GM12878 (cell line): Measurements from ENCODE around the gene IPP. TPM values are rescaled to one million over a fixed set of nuclear protein-coding genes. Genes with fewer than 3 reads are reported as not detected.
"Not testable (repeated sequence)": the region's sequence is repeated elsewhere in the genome, so short reads cannot be mapped to it uniquely, and the experiment has no call there.

Experiments
- ATAC-seq: fragments of 200-7000 bp; cut with Tn5 transposase; 3 replicates; pipeline ENCODE4 v1.9.1; 2020; ENCODE audit warnings: mild to moderate bottlenecking, moderate library complexity
- BruUV-seq: library from RNA; stranded (reverse); fragments of 400-500 nt; replicated peaks from 2 replicates; lab custom pipeline; 2021; lab: Mats Ljungman, UMichigan
- CTCF ChIA-PET: fragments of 300-600 bp; sonication (Branson Sonifier 250); formaldehyde crosslinking; extraction: SDS; loops from one replicate; lab custom pipeline; 2021; ENCODE audit warnings: inconsistent platforms; lab: Yijun Ruan, JAX
- POLR2A ChIA-PET: fragments of 350-600 bp; formaldehyde crosslinking; extraction: SDS; loops from one replicate; lab custom pipeline; 2021; ENCODE audit warnings: inconsistent platforms; lab: Charles Lee
- RAD21 ChIA-PET: fragments of 300-600 bp; sonication (Branson Sonifier 250); formaldehyde crosslinking; loops from one replicate; lab custom pipeline; 2023; ENCODE audit warnings: antibody characterized with exemption; ENCODE audit not compliant: unreplicated experiment; lab: Charles Lee
- SMC1A ChIA-PET: fragments of 300-600 bp; sonication (Branson Sonifier 250); formaldehyde crosslinking; loops from one replicate; lab custom pipeline; 2023; ENCODE audit not compliant: unreplicated experiment, uncharacterized antibody; lab: Charles Lee
- DNase-seq: peaks from one replicate; pipeline ENCODE4 v3.0.0-alpha.2; 2011; ENCODE audit warnings: low read depth, low spot score
- FAIRE-seq: peaks from 3 replicates; lab custom pipeline; 2011; peaks lifted over from hg19 to GRCh38; lab: Jason Lieb, UNC
- H2AFZ ChIP-seq: 2 replicates; pipeline ENCODE4 v1.6.0; 2011; ENCODE audit warnings: low read depth, low read length, control low read depth; ENCODE audit not compliant: control insufficient read depth
- H3K27ac ChIP-seq: 2 replicates; pipeline ENCODE4 v1.5.1; 2011; ENCODE audit warnings: control low read depth; ENCODE audit not compliant: control insufficient read depth, insufficient read depth
- H3K27me3 ChIP-seq, 2 experiments: replicated peaks in 1 of 2; 2 replicates each; pipeline versions ENCODE4 v1.6.0 to v1.6.1; 2011; ENCODE audit warnings: low read length in 1 of 2; ENCODE audit not compliant: control insufficient read depth in 2 of 2, insufficient read depth in 2 of 2
- H3K36me3 ChIP-seq, 2 experiments: 2 replicates each; pipeline ENCODE4 v1.5.1; 2011; ENCODE audit warnings: low read length in 1 of 2; ENCODE audit not compliant: control insufficient read depth in 2 of 2, insufficient read depth in 2 of 2
- H3K4me1 ChIP-seq: 2 replicates; pipeline ENCODE4 v1.6.1; 2011; ENCODE audit warnings: mild to moderate bottlenecking, low read length, moderate library complexity, mixed read lengths; ENCODE audit not compliant: control insufficient read depth, insufficient read depth
- H3K4me2 ChIP-seq: 2 replicates; pipeline ENCODE4 v1.6.0; 2011; ENCODE audit warnings: control low read depth; ENCODE audit not compliant: control insufficient read depth, insufficient read depth
- H3K4me3 ChIP-seq: fragments of 200-600 bp; sonication (generic); 2 replicates; pipeline ENCODE4 v1.5.1; 2016
- H3K79me2 ChIP-seq: 2 replicates; pipeline ENCODE4 v1.6.0; 2011; ENCODE audit warnings: low read length; ENCODE audit not compliant: control insufficient read depth, insufficient read depth
- H3K9ac ChIP-seq: 2 replicates; pipeline ENCODE4 v1.8.0; 2011; ENCODE audit warnings: low read length, control low read depth, mixed read lengths; ENCODE audit not compliant: control insufficient read depth, insufficient read depth
- H3K9me3 ChIP-seq: replicated peaks from 3 replicates; pipeline ENCODE4 v1.5.1; 2011; ENCODE audit warnings: mild to moderate bottlenecking, low read length; ENCODE audit not compliant: control insufficient read depth, insufficient read depth
- H4K20me1 ChIP-seq: 2 replicates; pipeline ENCODE4 v1.6.0; 2011; ENCODE audit not compliant: control insufficient read depth, insufficient read depth
- HDGF ChIP-seq: fragments of 450-650 bp; IDR thresholded peaks from 2 replicates; pipeline ENCODE4 v1.6.1; 2016; ENCODE audit warnings: antibody characterized with exemption
- MYB ChIP-seq: fragments of 150-350 bp; IDR thresholded peaks from 2 replicates; pipeline ENCODE4 v1.6.1; 2014; ENCODE audit warnings: mild to moderate bottlenecking, low read depth, low read length, borderline replicate concordance
- MYC ChIP-seq: IDR thresholded peaks from 2 replicates; pipeline ENCODE4 v1.6.1; 2011; ENCODE audit warnings: mild to moderate bottlenecking, low read length, moderate library complexity, inconsistent platforms; ENCODE audit not compliant: insufficient read depth, insufficient replicate concordance, insufficient read length, severe bottlenecking
- POLR2A ChIP-seq: IDR thresholded peaks from 2 replicates; pipeline ENCODE4 v1.6.1; 2011; ENCODE audit warnings: low read depth, mild to moderate bottlenecking, low read length
- STAT1 ChIP-seq: fragments of 450-650 bp; conservative IDR thresholded peaks from 2 replicates; pipeline ENCODE4 v1.6.1; 2014; ENCODE audit warnings: antibody characterized with exemption, mild to moderate bottlenecking
- TARDBP ChIP-seq: IDR thresholded peaks from 2 replicates; pipeline ENCODE4 v1.6.1; 2016; ENCODE audit warnings: borderline replicate concordance
- TCF12 ChIP-seq: IDR thresholded peaks from 2 replicates; pipeline ENCODE4 v1.6.1; 2011; ENCODE audit warnings: low read depth, mild to moderate bottlenecking, low read length
- WGBS: methylation state at CpG from one replicate; pipeline ENCODE4 v1.1.6; 2016; ENCODE audit warnings: low lambda C conversion rate; ENCODE audit not compliant: insufficient replicate concordance, insufficient coverage; ENCODE audit errors: missing lambda C conversion rate; 5-methylcytosine and 5-hydroxymethylcytosine counted together
- in situ Hi-C: fragments of 300-500 bp; cut with MboI; formaldehyde crosslinking; loops from 9 replicates; pipeline ENCODE4 v1.14.3; 2018; ENCODE audit warnings: mixed read lengths
- intact Hi-C: fragments of 100-400 bp; cut with micrococcal nuclease; formaldehyde crosslinking; loops from one replicate; pipeline ENCODE4 v1.14.2; 2022; ENCODE audit not compliant: unreplicated experiment
- polyA plus RNA-seq, 11 experiments: library from polyadenylated mRNA; depleted of rRNA in 4 of 11; unstranded in 6 of 11; stranded (reverse) in 5 of 11; fragments of >200 nt; fragmentation: Nextera tagmentation in 4 of 11; fragmentation: Illumina TruSeq in 1 of 11; extraction: Ambion mirVana in 4 of 11; extraction: Trizol in 1 of 11; gene quantifications; 1 replicate in 1 of 11; 2 replicates in 10 of 11; pipeline versions ENCODE4 v1.2.1 to v1.2.3, GENCODE V29; 2011 to 2016; ENCODE audit warnings: inconsistent platforms in 2 of 11, missing spikeins in 2 of 11, low read depth in 1 of 11
- total RNA-seq, 4 experiments: library from RNA; depleted of rRNA in 3 of 4; stranded (reverse); fragments of >200 nt in 3 of 4; fragmentation: Illumina TruSeq in 1 of 4; extraction: Trizol in 1 of 4; gene quantifications; 2 replicates each; pipeline versions ENCODE4 v1.2.1 to v1.2.3, GENCODE V29; 2013 to 2021
- TF ChIP-seq, protein P1 (sequence below): fragments of 450-650 bp; conservative IDR thresholded peaks from 2 replicates; pipeline ENCODE4 v1.6.1; 2017; ENCODE audit warnings: mild to moderate bottlenecking, moderate library complexity
- TF ChIP-seq, protein P2 (sequence below): fragments of 450-650 bp; IDR thresholded peaks from 2 replicates; pipeline ENCODE4 v1.6.1; 2016; ENCODE audit warnings: mild to moderate bottlenecking
- TF ChIP-seq, protein P3 (sequence below): fragments of 450-650 bp; IDR thresholded peaks from 2 replicates; pipeline ENCODE4 v1.6.1; 2016; ENCODE audit warnings: mild to moderate bottlenecking, moderate library complexity, borderline replicate concordance

The IPP gene
- total and polyA plus RNA-seq, 10 of the 15 experiments (the other 5 are each of a cell fraction or from before 2014, with no cell fraction given) = 4.7 to 15.0 (median 10.4) TPM

DNA sequence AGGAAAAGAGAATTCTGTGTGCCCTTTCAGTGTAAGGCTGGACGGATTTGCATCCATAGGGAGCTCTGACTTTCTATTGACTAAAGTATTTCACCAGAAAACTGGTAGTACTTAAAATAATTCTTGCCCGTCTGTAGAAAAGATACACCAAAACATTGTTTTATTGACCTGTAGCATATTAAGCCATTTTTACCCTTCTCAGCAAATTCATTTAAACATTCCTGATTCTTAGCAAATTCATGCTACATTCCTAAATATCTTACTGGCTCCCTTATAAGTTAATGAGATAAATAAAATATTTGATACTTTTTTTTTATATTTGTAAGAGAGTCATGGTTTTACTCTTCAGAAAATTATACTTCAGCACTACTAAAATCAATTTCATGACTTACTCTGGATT lies 1.6 kb upstream of the IPP start (continued):
- TF ChIP-seq, protein P1, sequence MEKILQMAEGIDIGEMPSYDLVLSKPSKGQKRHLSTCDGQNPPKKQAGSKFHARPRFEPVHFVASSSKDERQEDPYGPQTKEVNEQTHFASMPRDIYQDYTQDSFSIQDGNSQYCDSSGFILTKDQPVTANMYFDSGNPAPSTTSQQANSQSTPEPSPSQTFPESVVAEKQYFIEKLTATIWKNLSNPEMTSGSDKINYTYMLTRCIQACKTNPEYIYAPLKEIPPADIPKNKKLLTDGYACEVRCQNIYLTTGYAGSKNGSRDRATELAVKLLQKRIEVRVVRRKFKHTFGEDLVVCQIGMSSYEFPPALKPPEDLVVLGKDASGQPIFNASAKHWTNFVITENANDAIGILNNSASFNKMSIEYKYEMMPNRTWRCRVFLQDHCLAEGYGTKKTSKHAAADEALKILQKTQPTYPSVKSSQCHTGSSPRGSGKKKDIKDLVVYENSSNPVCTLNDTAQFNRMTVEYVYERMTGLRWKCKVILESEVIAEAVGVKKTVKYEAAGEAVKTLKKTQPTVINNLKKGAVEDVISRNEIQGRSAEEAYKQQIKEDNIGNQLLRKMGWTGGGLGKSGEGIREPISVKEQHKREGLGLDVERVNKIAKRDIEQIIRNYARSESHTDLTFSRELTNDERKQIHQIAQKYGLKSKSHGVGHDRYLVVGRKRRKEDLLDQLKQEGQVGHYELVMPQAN = no peak
- no peak for TF ChIP-seq MYB
- no peak for TF ChIP-seq POLR2A
- TF ChIP-seq TARDBP = no peak
- TF ChIP-seq MYC = no peak
- TF ChIP-seq TCF12 = no peak
- no peak for TF ChIP-seq STAT1
- TF ChIP-seq, all 136 proteins: peak for 0

DNA sequence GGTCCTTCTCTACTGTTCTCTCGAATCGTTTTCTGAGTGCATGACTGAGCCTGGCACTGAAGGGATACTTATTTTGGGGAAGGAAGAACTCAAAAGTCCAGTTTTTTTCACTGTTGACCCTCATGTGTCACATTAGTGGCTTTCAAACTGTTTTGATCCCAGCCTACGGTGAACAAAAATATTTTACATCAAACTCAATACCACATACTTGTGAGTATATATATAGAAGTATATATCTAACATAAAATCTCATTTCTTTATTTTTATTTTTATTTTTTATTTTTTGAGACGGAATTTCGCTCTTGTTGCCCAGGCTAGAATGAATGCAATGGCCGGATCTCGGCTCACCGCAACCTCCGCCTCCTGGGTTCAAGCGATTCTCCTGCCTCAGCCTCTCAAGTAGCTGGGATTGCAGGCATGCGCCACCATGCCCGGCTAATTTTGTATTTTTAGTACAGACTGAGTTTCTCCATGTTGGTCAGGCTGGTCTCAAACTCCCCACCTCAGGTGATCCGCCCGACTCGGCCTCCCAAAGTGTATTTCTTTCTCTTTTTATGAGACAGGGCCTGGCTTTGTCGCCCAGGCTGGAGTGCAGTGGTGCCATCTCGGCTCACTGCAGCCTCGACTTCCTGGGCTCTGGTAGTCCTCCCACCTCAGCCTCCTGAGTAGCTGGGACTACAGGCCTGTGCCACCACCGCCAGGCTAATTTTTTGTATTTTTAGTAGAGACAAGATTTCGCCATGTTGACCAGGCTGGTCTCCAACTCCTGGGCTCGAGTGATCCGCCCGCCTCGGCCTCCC lies 786 bp upstream of the IPP start:
- H3K27me3 ChIP-seq, H3K4me1 ChIP-seq, in situ Hi-C loops, ATAC-seq, DNase-seq, H3K9me3 ChIP-seq, H4K20me1 ChIP-seq, H3K36me3 ChIP-seq, H3K79me2 ChIP-seq, FAIRE-seq: not testable (repeated sequence)
- RAD21 ChIA-PET = interaction anchor here (0.6 to 1.6 kb wide), 4 partner anchors 16 to 187 kb away, joined by 3 to 4 read pairs (median 3); partner anchors contain the start of genes GPBP1L1 and TMEM69
- CTCF ChIA-PET = interaction anchor here (0.7 to 1.7 kb wide), 5 partner anchors 65 to 300 kb away, joined by 3 to 7 read pairs (median 4); partner anchors contain the start of gene GPBP1L1
- WGBS = 83% methylated on average over 24 of the region's 24 CpGs
- peak overlapping the region; percentile 91 for H3K4me3 ChIP-seq
- TSS peak; percentile 98 for BruUV-seq
- peak overlapping the region; percentile 92 for H3K4me2 ChIP-seq
- SMC1A ChIA-PET = interaction anchor here (1.4 to 1.5 kb wide), 2 partner anchors 61 to 65 kb away, joined by 4 to 5 read pairs; partner anchors contain the start of gene GPBP1L1
- POLR2A ChIA-PET = interaction anchor here (0.6 to 1.2 kb wide), 4 partner anchors 14 to 66 kb away, joined by 3 to 6 read pairs (median 4); partner anchors contain the start of gene GPBP1L1
- H3K9ac ChIP-seq = peak overlapping the region; percentile 89
- intact Hi-C loops = loop anchor here (5.0 kb wide), 1 partner anchor 91 kb away; no protein-coding TSS in a partner anchor
- H2AFZ ChIP-seq = peak overlapping the region; percentile 94
- peak overlapping the region; percentile 93 for H3K27ac ChIP-seq
- TF ChIP-seq, protein P2, sequence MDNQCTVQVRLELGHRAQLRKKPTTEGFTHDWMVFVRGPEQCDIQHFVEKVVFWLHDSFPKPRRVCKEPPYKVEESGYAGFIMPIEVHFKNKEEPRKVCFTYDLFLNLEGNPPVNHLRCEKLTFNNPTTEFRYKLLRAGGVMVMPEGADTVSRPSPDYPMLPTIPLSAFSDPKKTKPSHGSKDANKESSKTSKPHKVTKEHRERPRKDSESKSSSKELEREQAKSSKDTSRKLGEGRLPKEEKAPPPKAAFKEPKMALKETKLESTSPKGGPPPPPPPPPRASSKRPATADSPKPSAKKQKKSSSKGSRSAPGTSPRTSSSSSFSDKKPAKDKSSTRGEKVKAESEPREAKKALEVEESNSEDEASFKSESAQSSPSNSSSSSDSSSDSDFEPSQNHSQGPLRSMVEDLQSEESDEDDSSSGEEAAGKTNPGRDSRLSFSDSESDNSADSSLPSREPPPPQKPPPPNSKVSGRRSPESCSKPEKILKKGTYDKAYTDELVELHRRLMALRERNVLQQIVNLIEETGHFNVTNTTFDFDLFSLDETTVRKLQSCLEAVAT = 0 out of 2 replicates have a peak, but pooled peaks have one; percentile 10
- TF ChIP-seq, protein P3, sequence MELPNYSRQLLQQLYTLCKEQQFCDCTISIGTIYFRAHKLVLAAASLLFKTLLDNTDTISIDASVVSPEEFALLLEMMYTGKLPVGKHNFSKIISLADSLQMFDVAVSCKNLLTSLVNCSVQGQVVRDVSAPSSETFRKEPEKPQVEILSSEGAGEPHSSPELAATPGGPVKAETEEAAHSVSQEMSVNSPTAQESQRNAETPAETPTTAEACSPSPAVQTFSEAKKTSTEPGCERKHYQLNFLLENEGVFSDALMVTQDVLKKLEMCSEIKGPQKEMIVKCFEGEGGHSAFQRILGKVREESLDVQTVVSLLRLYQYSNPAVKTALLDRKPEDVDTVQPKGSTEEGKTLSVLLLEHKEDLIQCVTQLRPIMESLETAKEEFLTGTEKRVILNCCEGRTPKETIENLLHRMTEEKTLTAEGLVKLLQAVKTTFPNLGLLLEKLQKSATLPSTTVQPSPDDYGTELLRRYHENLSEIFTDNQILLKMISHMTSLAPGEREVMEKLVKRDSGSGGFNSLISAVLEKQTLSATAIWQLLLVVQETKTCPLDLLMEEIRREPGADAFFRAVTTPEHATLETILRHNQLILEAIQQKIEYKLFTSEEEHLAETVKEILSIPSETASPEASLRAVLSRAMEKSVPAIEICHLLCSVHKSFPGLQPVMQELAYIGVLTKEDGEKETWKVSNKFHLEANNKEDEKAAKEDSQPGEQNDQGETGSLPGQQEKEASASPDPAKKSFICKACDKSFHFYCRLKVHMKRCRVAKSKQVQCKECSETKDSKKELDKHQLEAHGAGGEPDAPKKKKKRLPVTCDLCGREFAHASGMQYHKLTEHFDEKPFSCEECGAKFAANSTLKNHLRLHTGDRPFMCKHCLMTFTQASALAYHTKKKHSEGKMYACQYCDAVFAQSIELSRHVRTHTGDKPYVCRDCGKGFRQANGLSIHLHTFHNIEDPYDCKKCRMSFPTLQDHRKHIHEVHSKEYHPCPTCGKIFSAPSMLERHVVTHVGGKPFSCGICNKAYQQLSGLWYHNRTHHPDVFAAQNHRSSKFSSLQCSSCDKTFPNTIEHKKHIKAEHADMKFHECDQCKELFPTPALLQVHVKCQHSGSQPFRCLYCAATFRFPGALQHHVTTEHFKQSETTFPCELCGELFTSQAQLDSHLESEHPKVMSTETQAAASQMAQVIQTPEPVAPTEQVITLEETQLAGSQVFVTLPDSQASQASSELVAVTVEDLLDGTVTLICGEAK = peak; percentile 55; the same call in 1 of the 2 replicates
- 0 out of 2 replicates have a peak, but pooled peaks have one; percentile 21 for TF ChIP-seq HDGF
